Measurements from ENCODE around the gene KLHL3. TPM values are rescaled to one million over a fixed set of nuclear protein-coding genes. Genes with fewer than 3 reads are reported as not detected.

KLHL3 gene
- total and polyA plus RNA-seq, 4 donors, result 1.0 to 14.2 (median 4.4) TPM

DNA sequence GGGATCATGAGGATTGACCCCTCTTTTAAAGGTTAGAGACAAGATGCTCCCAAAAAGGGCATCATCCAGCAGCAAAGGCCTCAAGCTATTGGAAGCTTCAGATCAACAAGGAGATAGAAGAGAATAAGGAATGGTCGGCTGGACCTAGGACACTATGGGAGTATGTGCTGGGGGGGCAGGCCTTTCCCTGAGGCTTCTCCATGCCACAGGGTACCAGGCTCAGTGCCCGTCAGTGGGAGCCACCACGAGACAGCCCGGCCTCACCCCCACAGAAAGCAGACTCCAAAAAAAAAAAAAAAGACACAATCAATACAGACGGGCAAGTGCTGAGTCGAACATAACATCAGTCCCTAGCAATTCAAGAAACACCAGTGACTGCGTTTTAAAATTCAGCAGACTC, 117.4 kb downstream of the KLHL3 start:
- H3K4me3 ChIP-seq, result no peak overlapping the region
- no peak for ATAC-seq (ENCODE audit: insufficient read depth, low FRiP score)
- H3K9me3 ChIP-seq (ENCODE audit: control insufficient read depth in 4 of 4, insufficient read depth in 3 of 4, low read length in 3 of 4), result no peaks in the 10 kb centered on the region
- peaks cover 2 to 10% (median 4%) of the 10 kb centered on the region in 4 donors for H3K36me3 ChIP-seq (ENCODE audit: control insufficient read depth in 4 of 4, insufficient read depth in 4 of 4, low read length in 4 of 4)
- H3K4me1 ChIP-seq (ENCODE audit: control insufficient read depth in 5 of 5, insufficient read depth in 5 of 5, low read length in 5 of 5), result peaks cover 0 to 19% (median 0%) of the 10 kb centered on the region in 5 donors
- no peaks in the 10 kb centered on the region for H3K27me3 ChIP-seq (ENCODE audit: control insufficient read depth in 3 of 3, insufficient read depth in 3 of 3, low read length in 2 of 3)
- no peak overlapping the region for H3K27ac ChIP-seq (ENCODE audit: low read depth in 1 of 2, low read length in 1 of 2)
- H3K9ac ChIP-seq (ENCODE audit: insufficient read depth in 1 of 2, low read length in 2 of 2), result no peak overlapping the region
- TF ChIP-seq, protein P1, sequence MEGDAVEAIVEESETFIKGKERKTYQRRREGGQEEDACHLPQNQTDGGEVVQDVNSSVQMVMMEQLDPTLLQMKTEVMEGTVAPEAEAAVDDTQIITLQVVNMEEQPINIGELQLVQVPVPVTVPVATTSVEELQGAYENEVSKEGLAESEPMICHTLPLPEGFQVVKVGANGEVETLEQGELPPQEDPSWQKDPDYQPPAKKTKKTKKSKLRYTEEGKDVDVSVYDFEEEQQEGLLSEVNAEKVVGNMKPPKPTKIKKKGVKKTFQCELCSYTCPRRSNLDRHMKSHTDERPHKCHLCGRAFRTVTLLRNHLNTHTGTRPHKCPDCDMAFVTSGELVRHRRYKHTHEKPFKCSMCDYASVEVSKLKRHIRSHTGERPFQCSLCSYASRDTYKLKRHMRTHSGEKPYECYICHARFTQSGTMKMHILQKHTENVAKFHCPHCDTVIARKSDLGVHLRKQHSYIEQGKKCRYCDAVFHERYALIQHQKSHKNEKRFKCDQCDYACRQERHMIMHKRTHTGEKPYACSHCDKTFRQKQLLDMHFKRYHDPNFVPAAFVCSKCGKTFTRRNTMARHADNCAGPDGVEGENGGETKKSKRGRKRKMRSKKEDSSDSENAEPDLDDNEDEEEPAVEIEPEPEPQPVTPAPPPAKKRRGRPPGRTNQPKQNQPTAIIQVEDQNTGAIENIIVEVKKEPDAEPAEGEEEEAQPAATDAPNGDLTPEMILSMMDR (IDR thresholded peaks at IDR 0.05; ENCODE audit: control extremely low read depth, extremely low read depth), result no peak
- 90 to 91% methylated on average over 7 of the region's 7 CpGs for WGBS, 2 donors
- no peak for DNase-seq

DNA sequence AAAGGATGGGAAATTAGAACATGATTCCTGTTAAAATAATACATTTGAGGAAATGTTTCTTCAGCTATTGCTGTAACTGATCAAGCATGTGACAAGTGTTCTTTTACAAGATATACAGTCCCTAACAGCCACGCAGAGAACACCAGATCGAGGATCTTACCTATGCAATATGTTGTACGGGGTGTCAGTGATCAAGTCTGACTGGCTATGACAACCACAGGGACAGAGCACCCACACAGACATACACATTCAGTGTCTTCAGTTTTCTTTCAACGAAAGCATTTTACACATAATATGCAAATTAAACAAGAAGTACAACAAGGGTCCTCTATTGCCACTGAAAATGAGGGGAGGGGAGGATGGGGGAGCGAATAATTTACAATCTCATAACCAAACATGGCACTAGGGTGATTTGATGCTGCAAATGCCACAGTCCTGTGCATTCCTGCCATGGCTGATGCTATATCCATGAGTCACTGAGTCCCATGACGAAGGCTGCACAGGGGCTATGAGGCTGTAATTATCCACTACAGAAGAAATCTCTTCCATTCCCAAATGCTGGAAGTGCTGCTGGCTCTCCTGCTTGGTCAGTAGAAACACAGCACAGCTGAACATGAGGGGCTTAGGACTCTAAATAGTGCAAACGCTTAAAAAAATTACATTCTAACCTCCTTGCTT, 118.2 kb downstream of the KLHL3 start:
- WGBS, 2 donors, result 91 to 92% methylated on average over 7 of the region's 7 CpGs
- Histone ChIP-seq H3K4me1 (ENCODE audit: control insufficient read depth in 5 of 5, insufficient read depth in 5 of 5, low read length in 5 of 5) (peaks cover 0 to 19% (median 0%) of the 10 kb centered on the region in 5 donors), H3K36me3 (ENCODE audit: control insufficient read depth in 4 of 4, insufficient read depth in 4 of 4, low read length in 4 of 4) (peaks cover 2 to 10% (median 4%) of the 10 kb centered on the region in 4 donors), H3K27ac (ENCODE audit: low read depth in 1 of 2, low read length in 1 of 2) (no peak overlapping the region), H3K9me3 (ENCODE audit: control insufficient read depth in 4 of 4, insufficient read depth in 3 of 4, low read length in 3 of 4) (no peaks in the 10 kb centered on the region), H3K27me3 (ENCODE audit: control insufficient read depth in 3 of 3, insufficient read depth in 3 of 3, low read length in 2 of 3) (no peaks in the 10 kb centered on the region), H3K9ac (ENCODE audit: insufficient read depth in 1 of 2, low read length in 2 of 2) (no peak overlapping the region), H3K4me3 (no peak overlapping the region)
- DNase-seq (no peak), ATAC-seq (ENCODE audit: insufficient read depth, low FRiP score) (no peak)
- TF ChIP-seq, protein P1 (IDR thresholded peaks at IDR 0.05; ENCODE audit: control extremely low read depth, extremely low read depth), result no peak

DNA sequence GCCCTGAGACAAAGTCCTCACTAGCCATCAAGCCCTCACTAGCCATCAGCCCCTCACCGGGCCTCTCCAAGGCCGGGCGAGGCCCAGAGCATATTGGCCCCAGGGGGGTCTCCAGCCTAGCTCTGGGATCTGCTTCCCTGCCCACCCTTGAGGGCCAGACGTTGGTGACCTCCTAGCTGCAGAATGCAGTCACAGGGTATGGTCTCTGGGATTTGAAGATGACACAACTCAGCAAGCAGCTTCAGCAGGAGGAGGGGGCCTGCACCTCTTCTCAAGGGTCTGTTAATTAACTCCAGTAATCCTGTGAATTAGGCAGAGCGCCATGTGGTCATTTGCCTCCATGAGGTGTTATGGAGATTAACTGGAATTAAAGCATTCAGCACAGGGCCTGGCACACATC, 119.8 kb downstream of the KLHL3 start:
- 89 to 96% methylated on average over 5 of the region's 5 CpGs for WGBS, 2 donors

More for the DNA sequence above, 119.8 kb downstream of the KLHL3 start:
- Histone ChIP-seq H3K4me1 (ENCODE audit: control insufficient read depth in 5 of 5, insufficient read depth in 5 of 5, low read length in 5 of 5) (peaks cover 0 to 11% (median 0%) of the 10 kb centered on the region in 5 donors), H3K9ac (ENCODE audit: insufficient read depth in 1 of 2, low read length in 2 of 2) (no peak overlapping the region), H3K27me3 (ENCODE audit: control insufficient read depth in 3 of 3, insufficient read depth in 3 of 3, low read length in 2 of 3) (no peaks in the 10 kb centered on the region), H3K36me3 (ENCODE audit: control insufficient read depth in 4 of 4, insufficient read depth in 4 of 4, low read length in 4 of 4) (peaks cover 0 to 2% (median under 1%) of the 10 kb centered on the region in 4 donors), H3K9me3 (ENCODE audit: control insufficient read depth in 4 of 4, insufficient read depth in 3 of 4, low read length in 3 of 4) (no peaks in the 10 kb centered on the region), H3K4me3 (no peak overlapping the region), H3K27ac (ENCODE audit: low read depth in 1 of 2, low read length in 1 of 2) (no peak overlapping the region)
- TF ChIP-seq, protein P1 (IDR thresholded peaks at IDR 0.05; ENCODE audit: control extremely low read depth, extremely low read depth), result no peak
- DNase-seq (no peak), ATAC-seq (ENCODE audit: insufficient read depth, low FRiP score) (no peak)

All from lung (tissue), 12 donors.